Fibroblast of pulmonary artery (primary cell): ENCODE data around the gene CEACAM18.
"Not testable (repeated sequence)": the region's sequence is repeated elsewhere in the genome, so short reads cannot be mapped to it uniquely, and the experiment has no call there.

Source experiments
- DNase-seq: peaks from one replicate; pipeline ENCODE4 v3.0.0-alpha.2; 2010; ENCODE audit warnings: low read depth
- H3K4me3 ChIP-seq: replicated peaks from 2 replicates; pipeline ENCODE4 v1.5.1; 2011; ENCODE audit warnings: low read depth, mild to moderate bottlenecking, control low read depth, low read length, moderate library complexity
- CTCF ChIP-seq: IDR thresholded peaks from 2 replicates; pipeline ENCODE4 v1.5.1; 2011; ENCODE audit warnings: mild to moderate bottlenecking, control low read depth, low read length, inconsistent platforms; ENCODE audit errors: missing control alignments

CEACAM18 gene

GRCh38 chr19:51440846-51441409 is 37.4 kb upstream of the CEACAM18 start:
- TF ChIP-seq CTCF: no peak
- H3K4me3 ChIP-seq: no peak overlapping the region
- DNase-seq: no peak

GRCh38 chr19:51441410-51442390 is 36.6 kb upstream of the CEACAM18 start:
- no peak for TF ChIP-seq CTCF
- H3K4me3 ChIP-seq: no peak overlapping the region
- no peak for DNase-seq

DNA sequence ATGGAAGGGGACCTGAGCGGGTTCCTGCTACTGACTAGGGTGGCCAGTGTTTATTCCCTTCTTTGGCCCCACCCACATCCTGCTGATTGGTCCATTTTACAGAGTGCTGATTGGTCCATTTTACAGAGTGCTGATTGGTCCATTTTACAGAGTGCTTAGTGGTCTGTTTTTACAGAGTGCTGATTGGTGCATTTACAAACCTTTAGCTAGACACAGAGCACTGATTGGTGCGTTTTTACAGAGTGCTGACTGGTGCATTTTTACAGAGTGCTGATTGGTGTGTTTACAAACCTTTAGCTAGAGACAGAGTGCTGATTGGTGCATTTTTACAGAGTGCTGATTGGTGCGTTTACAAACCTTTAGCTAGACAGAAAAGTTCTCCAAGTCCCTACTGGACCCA is 30.8 kb upstream of the CEACAM18 start:
- not testable (repeated sequence) for DNase-seq

GRCh38 chr19:51448011-51448410 is 30.3 kb upstream of the CEACAM18 start:
- H3K4me3 ChIP-seq: no peak overlapping the region
- DNase-seq: no peak
- no peak for TF ChIP-seq CTCF

More for the DNA sequence above, 30.8 kb upstream of the CEACAM18 start:
- H3K4me3 ChIP-seq: not testable (repeated sequence)

- no peak for TF ChIP-seq CTCF
- no peak for DNase-seq
- H3K4me3 ChIP-seq: no peak overlapping the region
Observed at GRCh38 chr19:51448411-51449016, 29.8 kb upstream of the CEACAM18 start.

DNA sequence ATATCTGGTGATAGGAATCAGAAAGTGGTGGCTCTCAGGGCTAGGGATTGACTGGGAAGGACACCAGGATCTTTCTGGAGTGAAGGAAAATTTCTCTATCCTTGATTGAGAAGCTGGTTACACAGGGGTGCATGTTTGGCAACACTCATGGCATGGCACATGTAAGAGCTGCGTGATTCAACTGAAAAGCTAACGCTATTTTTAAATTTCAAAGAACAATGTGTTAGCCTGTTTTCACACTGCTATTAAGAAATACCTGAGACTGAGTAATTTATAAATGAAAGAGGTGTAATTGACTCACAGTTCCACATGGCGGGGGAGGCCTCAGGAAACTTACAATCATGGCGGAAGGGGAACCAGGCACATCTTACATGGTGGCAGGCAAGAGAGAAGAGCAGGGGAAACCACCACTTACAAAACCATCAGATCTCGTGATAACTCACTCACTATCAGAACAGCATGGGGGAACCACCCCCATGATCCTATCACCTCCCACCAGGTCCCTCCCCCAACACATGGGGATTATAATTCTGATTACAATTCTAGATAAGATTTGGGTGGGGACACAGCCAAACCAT is 27.5 kb upstream of the CEACAM18 start:
- TF ChIP-seq CTCF: no peak
- H3K4me3 ChIP-seq: no peak overlapping the region
- no peak for DNase-seq

DNA sequence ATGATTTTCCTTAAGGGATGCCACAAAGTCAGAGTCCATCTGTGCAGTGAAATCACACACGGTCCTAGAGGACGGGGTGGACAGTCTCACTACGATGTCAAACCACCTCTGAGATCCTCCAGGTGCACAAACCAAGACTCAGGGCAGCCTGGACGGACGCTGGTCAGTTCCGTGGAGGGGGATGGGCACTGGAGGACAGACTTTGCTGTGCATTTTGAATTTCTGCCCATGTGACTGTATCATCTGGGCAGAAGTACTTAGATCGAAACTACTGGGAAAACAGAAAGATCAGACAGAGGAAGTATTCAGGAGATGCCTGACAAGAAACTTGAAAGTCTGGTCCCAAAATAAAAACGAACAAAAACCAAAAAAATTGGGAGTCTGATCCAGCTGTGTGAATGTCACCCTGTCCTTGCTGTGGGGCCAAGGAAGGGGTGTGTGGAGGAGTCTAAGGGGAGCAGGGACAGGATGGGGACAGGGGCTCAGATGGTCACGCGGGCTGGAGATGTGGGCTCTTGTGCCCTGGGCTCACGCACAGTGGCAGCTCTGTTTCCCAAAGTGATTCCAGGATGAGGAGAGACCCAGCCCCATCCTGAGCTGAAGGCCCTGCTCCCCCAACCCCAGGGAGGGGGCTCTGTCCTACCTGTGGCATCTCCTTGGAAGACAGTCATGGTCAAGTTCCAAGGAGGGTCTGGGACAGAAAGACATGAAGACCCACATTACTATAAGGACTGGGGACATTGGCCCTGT is 21.6 kb upstream of the CEACAM18 start:
- H3K4me3 ChIP-seq: no peak overlapping the region
- no peak for TF ChIP-seq CTCF
- no peak for DNase-seq
